Islet of Langerhans (tissue), 1 donor: Measurements from ENCODE around the gene ZNF66.
"Not testable (repeated sequence)": the region's sequence is repeated elsewhere in the genome, so short reads cannot be mapped to it uniquely, and the experiment has no call there.

Experiments
- FAIRE-seq: peaks from one replicate; lab custom pipeline; 2011; peaks lifted over from hg19 to GRCh38; lab: Jason Lieb, UNC

ZNF66 gene

GRCh38 chr19:20776083-20777076, at the start of gene ZNF66:
Gene ZNF66 (plus strand): TSS chr19:20776304. CDS start chr19:20776448, 144 bp downstream.
- FAIRE-seq = peak; percentile 96

GRCh38 chr19:20750169-20750568, 25.9 kb upstream of the ZNF66 start:
- not testable (repeated sequence) for FAIRE-seq

GRCh38 chr19:20752291-20752690, 23.8 kb upstream of the ZNF66 start:
- FAIRE-seq = not testable (repeated sequence)

GRCh38 chr19:20769225-20769736, 6.8 kb upstream of the ZNF66 start:
- FAIRE-seq = not testable (repeated sequence)

DNA sequence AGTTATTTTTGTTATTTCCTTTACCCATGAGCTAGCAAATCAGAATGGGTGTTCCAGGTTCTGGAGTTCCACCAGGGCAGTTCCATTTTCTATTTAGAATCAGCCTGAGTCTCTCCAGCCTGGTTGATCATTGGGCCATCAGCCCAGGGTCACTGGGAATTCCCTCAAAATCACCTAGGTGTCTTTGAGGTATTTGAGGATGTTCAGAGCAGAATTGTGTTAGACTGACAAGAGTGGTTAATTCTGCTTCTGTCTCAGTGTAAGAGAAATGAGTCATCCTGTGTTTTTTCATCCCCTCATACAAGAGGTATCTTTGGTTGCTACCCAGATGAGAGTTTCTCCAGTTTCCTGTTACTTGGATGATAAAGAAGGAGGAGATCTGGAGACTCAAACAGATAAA, 11.7 kb downstream of the ZNF66 start:
- FAIRE-seq = no peak

- FAIRE-seq = no peak
These were observed 15.7 kb downstream of the ZNF66 start for GRCh38 chr19:20791806-20792205.

DNA sequence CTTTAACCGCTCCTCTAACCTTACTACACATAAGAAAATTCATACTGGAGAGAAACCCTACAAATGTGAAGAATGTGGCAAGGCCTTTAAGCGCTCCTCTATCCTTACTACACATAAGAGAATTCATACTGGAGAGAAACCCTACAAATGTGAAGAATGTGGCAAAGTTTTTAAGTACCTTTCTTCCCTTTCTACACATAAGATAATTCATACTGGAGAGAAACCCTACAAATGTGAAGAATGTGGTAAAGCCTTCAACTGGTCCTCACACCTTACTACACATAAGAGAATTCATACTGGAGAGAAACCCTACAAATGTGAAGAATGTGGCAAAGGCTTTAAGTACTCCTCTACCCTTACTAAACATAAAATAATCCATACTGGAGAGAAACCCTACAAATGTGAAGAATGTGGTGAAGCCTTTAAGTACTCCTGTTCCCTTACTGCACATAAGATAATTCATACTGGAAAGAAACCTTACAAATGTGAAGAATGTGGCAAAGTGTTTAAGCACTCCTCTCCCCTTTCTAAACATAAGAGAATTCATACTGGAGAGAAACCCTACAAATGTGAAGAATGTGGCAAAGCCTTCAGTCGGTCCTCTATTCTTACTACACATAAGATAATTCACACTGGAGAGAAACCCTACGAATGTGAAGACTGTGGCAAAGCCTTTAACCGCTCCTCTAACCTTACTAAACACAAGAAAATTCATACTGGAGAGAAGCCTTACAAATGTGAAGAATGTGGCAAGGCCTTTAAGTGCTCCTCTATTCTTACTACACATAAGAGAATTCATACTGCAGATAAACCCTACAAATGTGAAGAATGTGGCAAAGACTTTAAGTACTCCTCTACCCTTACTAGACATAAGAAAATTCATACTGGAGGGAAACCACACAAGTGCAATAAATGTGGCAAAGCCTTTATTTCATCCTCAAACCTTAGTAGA, 30.5 kb downstream of the ZNF66 start:
- not testable (repeated sequence) for FAIRE-seq

DNA sequence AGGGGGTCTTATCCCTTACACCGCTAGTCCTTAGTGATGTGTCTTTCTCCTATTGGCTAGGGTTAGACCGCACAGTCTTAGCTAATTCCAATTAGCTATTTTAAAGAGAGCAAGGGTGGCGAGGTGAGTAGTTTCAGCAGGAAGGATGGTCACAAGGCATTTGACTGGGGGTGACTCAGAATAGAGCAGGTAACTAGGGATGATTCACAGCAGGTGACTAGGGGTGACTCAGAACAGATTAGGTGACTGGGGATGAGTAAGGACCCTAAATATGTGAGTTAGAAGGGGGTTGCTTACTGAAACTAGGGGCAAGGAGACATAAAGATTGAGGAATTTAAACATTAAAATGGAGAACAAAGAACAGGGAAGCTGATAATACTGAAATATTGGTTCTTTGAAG, 64.3 kb downstream of the ZNF66 start:
- FAIRE-seq = no peak
